Prostate gland (tissue), 2 donors: ENCODE measurements around the gene GDPD5.

Experiments
- CTCF ChIP-seq, 4 experiments: fragments of 200-600 bp in 2 of 4; fragments of 450-650 bp in 2 of 4; sonication (generic) in 2 of 4; IDR thresholded peaks; 1 replicate in 3 of 4; 2 replicates in 1 of 4; pipeline ENCODE4 v1.5.1; 2016 to 2019; ENCODE audit warnings: antibody characterized with exemption in 4 of 4, mild to moderate bottlenecking in 2 of 4, moderate library complexity in 2 of 4
- POLR2A ChIP-seq: fragments of 450-650 bp; IDR thresholded peaks from one replicate; pipeline ENCODE4 v1.6.1; 2016; ENCODE audit warnings: antibody characterized with exemption, mild to moderate bottlenecking

GRCh38 chr11:75557666-75558494, 32.1 kb upstream of the GDPD5 start:
- TF ChIP-seq POLR2A (no peak), CTCF (IDR thresholded peaks at IDR 0.05) (no peak)
